Measurements from ENCODE around the gene AMPD2.

- TF ChIP-seq, protein P1, sequence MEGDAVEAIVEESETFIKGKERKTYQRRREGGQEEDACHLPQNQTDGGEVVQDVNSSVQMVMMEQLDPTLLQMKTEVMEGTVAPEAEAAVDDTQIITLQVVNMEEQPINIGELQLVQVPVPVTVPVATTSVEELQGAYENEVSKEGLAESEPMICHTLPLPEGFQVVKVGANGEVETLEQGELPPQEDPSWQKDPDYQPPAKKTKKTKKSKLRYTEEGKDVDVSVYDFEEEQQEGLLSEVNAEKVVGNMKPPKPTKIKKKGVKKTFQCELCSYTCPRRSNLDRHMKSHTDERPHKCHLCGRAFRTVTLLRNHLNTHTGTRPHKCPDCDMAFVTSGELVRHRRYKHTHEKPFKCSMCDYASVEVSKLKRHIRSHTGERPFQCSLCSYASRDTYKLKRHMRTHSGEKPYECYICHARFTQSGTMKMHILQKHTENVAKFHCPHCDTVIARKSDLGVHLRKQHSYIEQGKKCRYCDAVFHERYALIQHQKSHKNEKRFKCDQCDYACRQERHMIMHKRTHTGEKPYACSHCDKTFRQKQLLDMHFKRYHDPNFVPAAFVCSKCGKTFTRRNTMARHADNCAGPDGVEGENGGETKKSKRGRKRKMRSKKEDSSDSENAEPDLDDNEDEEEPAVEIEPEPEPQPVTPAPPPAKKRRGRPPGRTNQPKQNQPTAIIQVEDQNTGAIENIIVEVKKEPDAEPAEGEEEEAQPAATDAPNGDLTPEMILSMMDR (IDR thresholded peaks at IDR 0.05) = no peak
- TF ChIP-seq POLR2A (IDR thresholded peaks at IDR 0.05) (no peak), POLR2AphosphoS5 (IDR thresholded peaks at IDR 0.05) (no peak), EP300 (IDR thresholded peaks at IDR 0.05) (no peak)
These were observed 14.7 kb downstream of the AMPD2 start for GRCh38 chr1:109634292-109634691.

Data from sigmoid colon (tissue), 4 donors.